NCI-H748 (cell line): Measurements from ENCODE around the gene TMEM45A.
"Not testable (repeated sequence)": the region's sequence is repeated elsewhere in the genome, so short reads cannot be mapped to it uniquely, and the experiment has no call there.

Experiments
- DNase-seq: peaks from one replicate; lab custom pipeline; 2025; ENCODE audit not compliant: unreplicated experiment; lab: John Stamatoyannopoulos, UW

The TMEM45A gene

DNA sequence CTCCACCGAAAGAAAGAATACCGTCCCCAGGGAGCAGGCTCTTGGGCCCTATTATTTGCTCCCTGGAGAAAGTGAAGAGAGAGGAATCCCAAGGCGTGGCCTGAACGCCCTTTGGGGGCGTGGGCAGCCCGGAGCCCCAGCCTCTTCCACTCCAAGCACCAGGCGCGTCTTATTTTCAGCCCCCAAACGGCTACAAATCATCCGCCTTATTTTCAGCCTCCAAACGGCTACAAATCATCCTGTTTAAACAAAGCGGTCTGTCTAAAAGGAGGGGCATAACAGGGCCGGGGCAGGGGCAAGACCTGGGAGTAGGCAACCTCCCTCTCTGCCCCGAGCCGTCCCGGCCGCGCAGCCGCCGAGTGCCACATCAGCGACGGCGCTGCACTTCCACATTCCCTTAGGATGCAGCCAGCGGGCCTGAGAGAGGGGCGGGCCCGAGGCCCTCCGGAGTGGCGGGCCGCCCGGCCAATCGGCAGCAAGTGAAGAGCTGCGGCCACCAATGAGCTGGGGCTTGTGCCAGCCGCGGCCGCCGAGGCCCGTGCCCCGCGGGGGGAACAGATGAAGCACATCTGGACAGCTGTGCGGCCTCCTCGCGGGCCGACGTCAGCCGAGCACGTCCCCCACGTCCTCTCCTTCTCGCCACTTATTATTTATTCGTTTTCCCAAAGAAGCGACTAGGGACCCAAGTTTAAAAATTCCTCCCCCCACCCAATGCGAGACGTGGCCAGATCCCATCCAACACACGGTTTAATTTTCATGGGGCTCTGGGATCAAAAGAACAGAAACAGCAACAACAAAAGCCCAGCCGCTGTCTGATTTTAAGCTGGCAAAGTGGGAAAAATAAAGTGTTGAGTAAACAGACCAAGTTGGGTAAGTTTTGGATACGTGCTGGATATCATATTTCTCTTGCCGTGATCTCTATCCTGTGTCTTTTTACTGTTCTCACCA is at the start of gene TMEM45A:
TMEM45A (plus strand) TSS at position 561 of the 948 bp plus-strand sequence. CDS start 62,593 bp downstream, outside the sequence.
- peak; percentile 92 for DNase-seq

- DNase-seq, result no peak
These were observed 48.7 kb upstream of the TMEM45A start for GRCh38 chr3:100443690-100444089.

GRCh38 chr3:100447067-100447466 is 45.4 kb upstream of the TMEM45A start:
- not testable (repeated sequence) for DNase-seq

GRCh38 chr3:100448079-100448478 is 44.3 kb upstream of the TMEM45A start:
- DNase-seq, result no peak

GRCh38 chr3:100449214-100449613 is 43.2 kb upstream of the TMEM45A start:
- no peak for DNase-seq

DNA sequence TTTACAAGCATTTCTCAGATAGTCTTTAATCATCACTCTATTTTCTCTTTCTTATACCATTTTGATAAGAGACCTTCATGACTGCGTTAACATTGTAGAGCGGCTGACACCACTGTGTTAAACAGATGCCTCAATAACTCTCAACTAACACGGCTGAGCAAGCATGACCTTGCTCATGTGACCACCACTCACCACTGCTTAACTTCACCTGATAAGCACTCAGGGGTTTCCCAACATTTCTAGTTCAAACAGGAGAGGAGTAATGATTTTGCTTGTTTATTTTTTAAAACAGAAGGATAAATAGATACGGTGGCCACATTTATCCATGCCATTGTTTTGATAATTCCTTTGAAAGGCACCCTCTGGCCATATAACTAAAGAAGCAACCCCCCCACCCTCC is 37.7 kb upstream of the TMEM45A start:
- DNase-seq, result no peak

GRCh38 chr3:100455841-100456550 is 36.4 kb upstream of the TMEM45A start:
- DNase-seq, result no peak

DNA sequence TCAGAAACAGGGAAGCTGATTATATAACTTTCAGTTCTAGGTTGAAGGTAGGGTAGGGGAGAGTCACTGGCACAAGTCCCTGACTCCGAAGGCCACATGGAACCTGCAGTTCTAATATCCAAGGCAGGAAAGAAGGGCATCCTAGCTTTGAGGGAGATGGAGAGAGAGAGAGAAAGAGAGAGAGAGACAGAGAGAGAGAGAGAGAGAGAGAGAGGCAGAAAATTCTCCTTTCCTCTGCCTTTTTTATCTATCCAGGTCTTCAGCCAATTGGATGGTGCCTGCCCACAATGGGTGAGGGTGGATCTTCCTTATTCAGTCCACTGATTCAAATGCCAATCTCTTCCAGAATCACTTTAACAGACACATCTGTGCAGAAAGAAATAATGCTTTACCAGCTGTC is 35.7 kb upstream of the TMEM45A start:
- DNase-seq, result no peak

DNA sequence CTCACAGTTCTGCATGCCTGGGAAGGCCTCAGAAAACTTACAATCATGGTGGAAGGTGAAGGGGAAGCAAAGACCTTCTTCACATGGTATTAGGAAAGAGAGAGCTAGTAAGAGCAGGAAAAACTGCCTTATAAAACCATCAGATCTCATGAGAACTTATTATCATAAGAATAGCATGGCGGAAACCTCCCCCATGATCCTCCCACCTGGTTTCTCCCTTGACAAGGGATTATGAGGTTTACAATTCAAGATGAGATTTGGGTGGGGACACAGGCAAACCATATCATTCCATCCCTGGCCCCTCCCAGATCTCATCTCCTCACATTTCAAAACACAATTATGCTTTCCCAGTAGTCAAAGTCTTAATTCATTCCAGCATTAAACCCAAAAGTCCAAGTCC is 34.6 kb upstream of the TMEM45A start:
- no peak for DNase-seq

- no peak for DNase-seq
These were observed 33.6 kb upstream of the TMEM45A start for GRCh38 chr3:100458814-100459213.

DNA sequence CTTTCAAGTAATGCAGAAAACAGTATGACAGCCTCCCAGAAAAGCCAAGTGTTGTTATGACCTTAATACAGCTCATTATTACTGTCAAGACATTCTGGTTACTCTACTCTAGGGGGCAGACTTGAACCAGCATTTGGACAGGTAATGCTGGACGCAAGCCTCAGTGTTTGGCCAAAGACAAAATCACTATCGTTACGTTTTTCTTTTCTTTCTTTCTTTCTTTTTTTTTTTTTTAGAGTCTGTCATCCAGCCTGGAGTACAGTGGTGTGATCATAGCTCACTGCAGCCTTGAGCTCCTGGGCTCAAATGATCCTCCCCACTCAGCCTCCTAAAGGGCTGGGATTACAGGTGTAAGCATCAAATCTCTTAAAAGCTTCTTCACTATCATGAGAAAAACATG is 29.4 kb upstream of the TMEM45A start:
- DNase-seq, result peak; percentile 61

- DNase-seq, result no peak
These were observed 28.7 kb upstream of the TMEM45A start for GRCh38 chr3:100463646-100464155.

GRCh38 chr3:100465892-100466777 is 26.3 kb upstream of the TMEM45A start:
- no peak for DNase-seq

- DNase-seq, result no peak
These were observed 25.3 kb upstream of the TMEM45A start for GRCh38 chr3:100467133-100467532.

GRCh38 chr3:100468676-100469075 is 23.7 kb upstream of the TMEM45A start:
- DNase-seq, result no peak

DNA sequence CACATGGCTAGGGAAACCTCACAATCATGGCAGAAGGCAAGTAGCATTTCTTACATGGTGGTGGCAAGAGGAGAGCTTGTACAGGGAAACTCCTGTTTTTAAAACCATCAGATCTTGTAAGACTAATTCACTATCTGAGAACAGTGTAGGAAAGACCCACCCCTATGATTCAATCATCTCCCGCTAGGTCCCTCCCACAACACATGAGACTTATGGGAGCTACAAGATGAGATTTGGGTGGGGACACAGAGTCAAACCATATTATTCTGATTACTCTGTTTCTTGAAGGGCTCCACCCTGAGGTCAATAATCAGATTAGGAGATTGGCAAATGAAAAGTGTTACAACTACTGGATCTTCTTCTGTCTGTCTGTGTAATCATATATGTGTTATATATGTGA is 21.5 kb upstream of the TMEM45A start:
- DNase-seq, result no peak

DNA sequence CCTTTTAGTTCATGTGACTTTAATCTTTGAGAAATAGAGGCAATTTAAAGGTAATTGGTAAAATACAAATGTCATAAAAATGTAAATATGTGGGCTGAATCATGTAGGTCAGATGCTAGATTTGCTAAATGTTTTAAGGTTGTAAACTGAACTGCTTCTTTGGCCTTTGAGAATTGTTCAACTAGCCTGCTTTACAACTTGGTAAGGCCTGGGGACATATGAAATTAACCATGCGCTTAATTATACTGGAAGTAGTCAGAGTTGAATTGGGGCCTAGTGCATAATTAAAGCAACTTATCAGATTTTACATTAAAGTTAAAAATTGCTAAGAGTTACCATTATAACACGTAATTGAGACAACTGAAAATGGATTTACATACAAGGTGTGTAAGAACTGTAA is 21.0 kb upstream of the TMEM45A start:
- no peak for DNase-seq

DNA sequence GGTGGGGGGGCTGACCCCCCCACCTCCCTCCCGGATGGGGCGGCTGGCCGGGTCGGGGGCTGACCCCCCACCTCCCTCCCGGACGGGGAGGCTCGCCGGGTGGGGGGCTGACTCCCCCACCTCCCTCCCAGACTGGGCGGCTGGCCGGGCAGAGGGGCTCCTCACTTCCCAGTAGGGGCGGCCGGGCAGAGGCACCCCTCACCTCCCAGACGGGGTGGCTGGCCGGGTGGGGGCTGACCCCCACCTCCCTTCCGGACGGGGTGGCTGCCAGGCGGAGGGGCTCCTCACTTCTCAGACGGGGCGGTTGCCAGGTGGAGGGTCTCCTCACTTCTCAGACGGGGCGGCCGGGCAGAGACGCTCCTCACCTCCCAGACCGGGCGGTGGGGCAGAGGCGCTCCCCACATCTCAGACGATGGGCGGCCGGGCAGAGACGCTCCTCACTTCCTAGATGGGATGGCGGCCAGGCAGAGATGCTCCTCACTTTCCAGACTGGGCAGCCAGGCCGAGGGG is 14.5 kb upstream of the TMEM45A start:
- not testable (repeated sequence) for DNase-seq

DNA sequence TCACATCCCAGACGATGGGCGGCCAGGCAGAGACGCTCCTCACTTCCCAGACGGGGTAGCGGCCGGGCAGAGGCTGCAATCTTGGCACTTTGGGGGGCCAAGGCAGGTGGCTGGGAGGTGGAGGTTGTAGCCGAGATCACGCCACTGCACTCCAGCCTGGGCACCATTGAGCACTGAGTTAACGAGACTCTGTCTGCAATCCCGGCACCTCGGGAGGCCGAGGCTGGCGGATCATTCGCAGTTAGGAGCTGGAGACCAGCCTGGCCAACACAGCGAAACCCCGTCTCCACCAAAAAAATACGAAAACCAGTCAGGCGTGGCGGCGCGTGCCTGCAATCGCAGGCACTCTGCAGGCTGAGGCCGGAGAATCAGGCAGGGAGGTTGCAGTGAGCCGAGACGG is 13.9 kb upstream of the TMEM45A start:
- DNase-seq, result not testable (repeated sequence)

DNA sequence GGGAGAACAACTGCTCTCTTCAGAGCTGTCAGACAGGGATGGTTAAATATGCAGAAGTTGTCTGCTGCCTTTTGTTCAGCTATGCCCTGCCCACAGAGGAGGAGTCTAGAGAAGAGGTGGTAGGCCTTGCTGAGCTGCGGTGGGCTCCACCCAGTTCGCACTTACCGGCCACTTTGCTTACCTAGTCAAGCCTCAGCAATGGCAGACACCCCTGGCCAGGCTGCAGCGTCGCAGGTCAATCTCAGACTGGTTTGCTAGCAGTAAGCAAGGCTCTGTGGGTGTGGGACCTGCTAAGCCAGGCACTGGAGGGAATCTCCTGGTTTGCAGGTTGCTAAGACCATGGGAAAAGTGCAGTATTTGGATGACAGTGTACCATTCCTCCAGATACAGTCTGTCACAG is 12.3 kb upstream of the TMEM45A start:
- peak; percentile 2 for DNase-seq

GRCh38 chr3:100482176-100482575 is 10.2 kb upstream of the TMEM45A start:
- DNase-seq, result peak; percentile 2
